GM19099 (cell line): ENCODE results near the gene WIZ.

Experiments used
- POLR2A ChIP-seq: IDR thresholded peaks from 3 replicates; pipeline ENCODE4 v1.6.1; 2011; ENCODE audit warnings: low read depth; ENCODE audit not compliant: insufficient read length; ENCODE audit errors: extremely low read depth

WIZ gene

GRCh38 chr19:15427991-15428471 is 21.7 kb downstream of the WIZ start:
- no peak for TF ChIP-seq POLR2A

GRCh38 chr19:15427350-15427700 is 22.4 kb downstream of the WIZ start:
- TF ChIP-seq POLR2A: no peak

DNA sequence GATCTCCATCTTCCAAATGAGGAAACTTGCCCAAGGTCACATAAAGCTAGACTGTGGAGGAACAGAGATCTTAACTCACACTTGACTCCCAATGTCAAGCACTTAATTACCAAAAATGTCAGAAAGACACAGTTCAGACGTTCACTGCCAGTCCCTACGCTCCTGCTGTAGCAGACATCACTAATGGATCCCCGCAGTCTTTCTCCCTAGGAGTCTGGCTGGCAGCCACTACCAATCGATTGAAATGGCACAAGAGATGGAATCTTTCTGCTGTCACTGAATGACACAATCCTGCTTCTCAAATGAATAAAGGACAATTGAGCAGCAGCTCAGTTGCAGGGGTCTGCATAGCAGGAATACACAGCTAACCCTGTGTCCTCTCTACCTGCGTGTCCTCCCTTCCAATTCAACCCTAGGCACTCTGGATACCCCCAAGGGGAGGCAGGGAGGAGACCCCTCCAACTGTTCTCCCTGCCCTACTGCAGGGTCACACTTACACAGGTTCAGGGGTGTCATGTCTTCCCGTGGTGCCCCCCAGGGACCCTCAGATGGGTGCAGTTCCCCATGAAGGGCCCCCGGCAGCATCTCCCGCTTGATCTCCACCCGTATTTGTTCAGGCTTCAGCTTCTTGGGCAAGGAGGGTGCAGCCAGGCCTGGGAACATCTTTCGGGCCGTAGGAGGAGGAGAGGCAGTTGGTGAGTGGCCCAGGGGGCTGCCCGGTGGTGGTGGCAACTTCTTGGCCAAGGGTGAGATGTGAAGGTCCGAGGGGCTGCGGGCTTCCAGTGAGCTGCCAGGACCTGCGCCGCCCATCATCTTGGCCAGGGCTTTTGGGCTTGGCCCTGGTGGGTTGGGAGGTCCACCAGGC is 23.0 kb downstream of the WIZ start:
- TF ChIP-seq POLR2A: no peak

- no peak for TF ChIP-seq POLR2A
Observed at GRCh38 chr19:15425321-15425950, 24.3 kb downstream of the WIZ start.

GRCh38 chr19:15424692-15425272 is 25.0 kb downstream of the WIZ start:
- no peak for TF ChIP-seq POLR2A

- TF ChIP-seq POLR2A: no peak
Observed at GRCh38 chr19:15424121-15424520, 25.6 kb downstream of the WIZ start.

GRCh38 chr19:15423130-15423529 is 26.6 kb downstream of the WIZ start:
- no peak for TF ChIP-seq POLR2A

DNA sequence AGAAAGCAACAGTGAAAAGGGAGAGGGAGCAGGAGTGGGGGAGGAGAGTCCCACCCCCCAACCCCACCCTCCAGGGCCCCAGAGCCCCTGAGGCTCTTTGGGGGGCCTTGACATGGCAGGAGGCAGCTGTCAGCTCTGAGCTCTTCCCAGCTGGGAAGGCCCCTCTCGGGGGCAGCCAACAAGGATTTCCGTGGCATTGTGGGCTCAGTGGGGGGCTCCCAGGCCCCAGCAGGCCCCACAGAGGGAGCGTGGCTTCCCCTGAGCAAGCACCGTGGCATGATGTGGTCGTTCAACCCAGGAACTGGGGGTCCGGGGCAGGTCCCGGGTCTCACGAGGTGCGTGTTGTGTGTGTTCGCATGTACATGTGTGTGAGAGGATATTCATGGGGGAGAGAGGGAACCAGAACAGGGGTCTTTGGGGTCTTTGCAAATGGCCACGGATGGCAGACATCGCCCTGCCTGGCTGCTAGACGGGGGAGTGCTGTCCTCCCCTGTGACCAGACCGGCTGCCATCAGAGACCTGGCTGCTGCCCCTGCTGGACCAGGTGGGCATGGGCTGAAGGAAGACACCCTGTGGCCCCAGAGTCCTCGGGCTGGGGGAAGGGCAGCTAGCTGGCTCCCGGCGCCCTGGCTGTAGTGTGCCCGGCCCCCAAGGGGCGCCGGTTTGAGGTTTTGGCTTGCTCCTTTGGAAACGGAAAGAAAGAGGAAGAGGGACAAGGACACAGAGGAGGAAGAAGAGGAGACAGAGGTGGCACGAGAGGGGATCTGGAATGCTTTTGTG is 27.3 kb downstream of the WIZ start:
- TF ChIP-seq POLR2A: no peak

GRCh38 chr19:15421721-15422260 is 28.0 kb downstream of the WIZ start:
- TF ChIP-seq POLR2A: no peak

GRCh38 chr19:15421136-15421695 is 28.5 kb downstream of the WIZ start:
- no peak for TF ChIP-seq POLR2A

DNA sequence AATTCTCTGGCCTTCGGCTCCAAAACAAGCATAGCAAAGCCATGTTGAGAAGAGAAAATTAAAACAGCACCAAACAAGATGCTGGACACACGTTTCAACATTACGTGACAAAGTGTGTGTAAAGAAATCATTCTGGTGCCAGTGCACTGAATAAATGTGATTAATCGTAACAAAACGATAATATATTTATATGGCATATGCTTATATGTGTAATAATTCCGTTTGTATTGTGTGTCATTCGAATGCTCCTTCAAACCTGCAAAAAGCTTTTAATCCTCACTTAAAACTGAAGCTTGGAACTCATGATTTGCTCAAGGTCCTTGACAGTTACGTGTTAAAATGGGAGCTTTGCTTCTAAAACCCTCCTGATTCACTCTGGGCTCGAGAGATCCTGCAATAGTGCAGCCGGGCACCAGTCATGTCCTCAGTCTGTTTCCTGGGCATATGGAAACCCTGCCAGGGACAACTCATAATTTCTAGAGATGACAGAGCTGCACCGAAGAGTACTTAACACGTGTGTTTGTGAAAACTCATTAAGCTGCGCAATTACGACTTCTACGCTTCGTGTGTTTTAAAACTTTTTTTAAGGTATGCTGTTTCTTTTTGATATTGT is 30.2 kb downstream of the WIZ start:
- TF ChIP-seq POLR2A: no peak

- peak; percentile 90 for TF ChIP-seq POLR2A
Observed at GRCh38 chr19:15418579-15419412, 31.0 kb downstream of the WIZ start, which contains the start of gene AKAP8L. TSS of gene AKAP8L (minus strand) at chr19:15418988. CDS start at chr19:15418923, 65 bp downstream.

DNA sequence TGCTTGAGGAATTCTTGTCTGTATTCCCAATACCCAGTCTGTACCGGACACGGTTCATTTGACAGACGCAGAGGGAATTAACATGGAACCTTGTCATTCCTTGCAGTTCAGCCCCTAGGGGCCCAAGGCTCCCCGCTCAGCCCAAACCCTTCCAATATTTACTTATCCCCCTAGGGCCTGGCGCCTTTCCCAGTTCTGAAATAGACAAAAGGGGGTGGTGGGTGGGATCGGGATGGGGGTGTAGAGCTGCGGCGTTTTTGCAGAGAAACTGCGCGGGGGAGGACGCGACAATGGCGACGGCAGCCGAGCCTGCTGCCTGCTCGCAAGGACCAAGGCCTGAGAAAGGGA is 31.6 kb downstream of the WIZ start:
- no peak for TF ChIP-seq POLR2A
